ENCODE results near the gene CD180.

Gene CD180

DNA sequence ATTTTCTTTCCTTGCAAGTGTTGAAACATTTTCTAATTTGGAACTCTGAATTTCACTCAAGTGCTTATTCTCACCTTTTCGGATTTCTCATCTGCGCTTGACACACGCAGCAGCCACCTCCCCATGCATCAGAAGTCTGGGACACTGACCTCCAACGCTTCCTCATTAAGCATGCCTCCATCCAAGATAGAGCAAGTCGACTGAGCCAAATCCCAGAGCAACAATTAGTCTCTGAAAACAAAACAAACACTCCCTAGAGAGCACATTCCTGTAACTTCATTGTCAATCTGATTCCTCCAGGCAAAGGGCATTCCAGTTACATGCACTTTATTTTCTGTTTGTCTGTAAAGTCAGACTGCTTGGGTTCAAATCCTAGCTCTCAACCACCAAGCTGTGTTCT, 5.7 kb downstream of the CD180 start:
- TF ChIP-seq, protein P1, sequence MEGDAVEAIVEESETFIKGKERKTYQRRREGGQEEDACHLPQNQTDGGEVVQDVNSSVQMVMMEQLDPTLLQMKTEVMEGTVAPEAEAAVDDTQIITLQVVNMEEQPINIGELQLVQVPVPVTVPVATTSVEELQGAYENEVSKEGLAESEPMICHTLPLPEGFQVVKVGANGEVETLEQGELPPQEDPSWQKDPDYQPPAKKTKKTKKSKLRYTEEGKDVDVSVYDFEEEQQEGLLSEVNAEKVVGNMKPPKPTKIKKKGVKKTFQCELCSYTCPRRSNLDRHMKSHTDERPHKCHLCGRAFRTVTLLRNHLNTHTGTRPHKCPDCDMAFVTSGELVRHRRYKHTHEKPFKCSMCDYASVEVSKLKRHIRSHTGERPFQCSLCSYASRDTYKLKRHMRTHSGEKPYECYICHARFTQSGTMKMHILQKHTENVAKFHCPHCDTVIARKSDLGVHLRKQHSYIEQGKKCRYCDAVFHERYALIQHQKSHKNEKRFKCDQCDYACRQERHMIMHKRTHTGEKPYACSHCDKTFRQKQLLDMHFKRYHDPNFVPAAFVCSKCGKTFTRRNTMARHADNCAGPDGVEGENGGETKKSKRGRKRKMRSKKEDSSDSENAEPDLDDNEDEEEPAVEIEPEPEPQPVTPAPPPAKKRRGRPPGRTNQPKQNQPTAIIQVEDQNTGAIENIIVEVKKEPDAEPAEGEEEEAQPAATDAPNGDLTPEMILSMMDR (IDR thresholded peaks at IDR 0.05; ENCODE audit: low read depth, low read length): no peak
- no peak overlapping the region for H3K4me3 ChIP-seq (replicated peaks in 1 of 2; ENCODE audit: low read depth in 2 of 2, low read length in 2 of 2)
- peak in 1 of 2 donors; percentile 21 for DNase-seq (ENCODE audit: low read depth in 2 of 2)

DNA sequence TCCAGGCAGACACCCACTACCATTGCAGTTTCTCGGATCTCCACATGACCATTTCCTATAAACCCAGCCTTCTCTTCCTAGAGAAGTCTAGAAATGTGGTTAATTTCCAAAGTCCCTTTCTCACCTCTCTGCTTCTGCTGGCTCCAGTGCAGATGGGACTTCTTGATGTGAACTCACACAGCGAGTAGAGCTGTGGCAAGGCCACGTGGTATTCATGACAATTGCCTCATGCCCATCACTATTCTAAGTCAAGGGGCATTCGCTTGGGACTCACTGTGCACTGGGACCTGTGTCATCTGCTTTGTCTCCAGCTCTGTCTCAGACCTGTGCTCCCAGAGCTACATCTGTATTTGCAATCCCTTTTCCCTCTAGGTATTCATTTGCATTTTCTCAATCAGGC, 6.2 kb downstream of the CD180 start:
- TF ChIP-seq, protein P1 (IDR thresholded peaks at IDR 0.05; ENCODE audit: low read depth, low read length): no peak
- H3K4me3 ChIP-seq (replicated peaks in 1 of 2; ENCODE audit: low read depth in 2 of 2, low read length in 2 of 2): no peak overlapping the region
- no peak for DNase-seq (ENCODE audit: low read depth in 2 of 2)

DNA sequence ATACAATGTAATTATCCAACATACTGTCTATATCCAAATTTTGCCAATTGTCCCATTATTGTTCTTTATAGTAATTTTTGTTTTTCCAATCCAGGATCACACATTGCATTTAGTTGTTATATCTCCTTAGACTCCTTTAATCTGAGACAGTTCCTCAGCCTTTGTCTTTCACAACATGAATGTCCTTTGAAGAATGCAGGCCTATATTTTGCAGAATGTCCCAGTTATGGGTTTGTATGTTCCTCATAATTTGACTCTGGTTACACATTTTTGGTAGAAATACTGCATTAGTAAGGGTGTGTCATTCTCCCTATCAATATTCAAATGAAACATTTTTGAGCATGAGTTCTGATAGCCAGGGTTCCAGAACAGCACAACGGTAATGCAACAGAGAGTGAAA, 6.7 kb downstream of the CD180 start:
- no peak for DNase-seq (ENCODE audit: low read depth in 2 of 2)
- TF ChIP-seq, protein P1 (IDR thresholded peaks at IDR 0.05; ENCODE audit: low read depth, low read length): no peak
- H3K4me3 ChIP-seq (replicated peaks in 1 of 2; ENCODE audit: low read depth in 2 of 2, low read length in 2 of 2): no peak overlapping the region

DNA sequence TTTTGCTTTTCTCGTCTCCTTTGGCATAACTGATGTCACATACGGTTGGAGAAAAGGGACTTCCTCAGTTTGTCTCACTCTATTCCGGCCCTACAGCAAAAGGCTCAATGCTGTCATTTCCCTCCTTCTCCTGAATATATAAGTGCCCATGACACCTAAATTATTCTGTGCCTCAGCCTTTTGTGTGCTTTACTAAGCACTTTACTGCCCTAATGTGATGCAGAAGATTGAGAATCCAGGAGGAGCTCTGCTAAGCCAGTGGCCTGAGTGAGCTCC, 7.6 kb downstream of the CD180 start:
- TF ChIP-seq, protein P1 (IDR thresholded peaks at IDR 0.05; ENCODE audit: low read depth, low read length): no peak
- no peak for DNase-seq (ENCODE audit: low read depth in 2 of 2)
- no peak overlapping the region for H3K4me3 ChIP-seq (replicated peaks in 1 of 2; ENCODE audit: low read depth in 2 of 2, low read length in 2 of 2)

DNA sequence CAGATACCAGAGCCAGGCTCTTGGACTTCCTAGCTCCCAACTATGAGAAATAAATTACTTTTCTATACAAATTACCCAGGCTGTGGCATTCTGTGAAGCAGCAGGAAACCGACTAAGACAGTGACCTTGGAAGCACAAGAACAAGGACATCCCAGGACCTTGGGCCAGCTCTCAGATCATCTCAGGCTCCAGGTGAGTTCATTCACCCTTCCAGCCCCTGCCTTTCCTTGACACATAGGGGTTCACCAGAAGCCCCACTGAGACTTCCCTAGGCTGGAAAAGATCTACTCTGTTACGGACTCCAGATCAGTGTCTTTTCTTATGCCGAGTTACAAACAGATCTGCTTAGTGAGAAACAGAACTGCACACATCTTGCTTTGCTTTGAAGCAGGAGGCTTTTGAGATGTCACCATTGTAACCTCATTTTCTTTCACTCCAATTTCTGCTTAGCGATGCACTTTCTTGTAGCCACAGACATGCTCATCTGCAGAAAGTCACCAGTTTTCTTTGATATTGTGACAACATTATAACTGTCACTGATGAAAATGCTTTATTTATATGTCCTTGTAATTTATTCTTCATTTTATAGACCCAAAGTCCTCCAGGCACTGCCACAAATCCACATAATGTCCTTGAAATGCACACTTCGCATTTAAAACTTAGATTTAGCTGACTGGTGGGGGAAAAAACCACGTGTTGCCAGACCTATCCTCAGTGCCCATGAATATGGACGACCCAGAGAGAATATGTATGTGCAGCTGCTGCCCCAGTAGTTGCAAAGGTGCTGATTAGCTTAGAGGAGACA, 8.1 kb downstream of the CD180 start:
- TF ChIP-seq, protein P1 (IDR thresholded peaks at IDR 0.05; ENCODE audit: low read depth, low read length): no peak
- H3K4me3 ChIP-seq (replicated peaks in 1 of 2; ENCODE audit: low read depth in 2 of 2, low read length in 2 of 2): no peak overlapping the region
- DNase-seq (ENCODE audit: low read depth in 2 of 2): no peak

DNA sequence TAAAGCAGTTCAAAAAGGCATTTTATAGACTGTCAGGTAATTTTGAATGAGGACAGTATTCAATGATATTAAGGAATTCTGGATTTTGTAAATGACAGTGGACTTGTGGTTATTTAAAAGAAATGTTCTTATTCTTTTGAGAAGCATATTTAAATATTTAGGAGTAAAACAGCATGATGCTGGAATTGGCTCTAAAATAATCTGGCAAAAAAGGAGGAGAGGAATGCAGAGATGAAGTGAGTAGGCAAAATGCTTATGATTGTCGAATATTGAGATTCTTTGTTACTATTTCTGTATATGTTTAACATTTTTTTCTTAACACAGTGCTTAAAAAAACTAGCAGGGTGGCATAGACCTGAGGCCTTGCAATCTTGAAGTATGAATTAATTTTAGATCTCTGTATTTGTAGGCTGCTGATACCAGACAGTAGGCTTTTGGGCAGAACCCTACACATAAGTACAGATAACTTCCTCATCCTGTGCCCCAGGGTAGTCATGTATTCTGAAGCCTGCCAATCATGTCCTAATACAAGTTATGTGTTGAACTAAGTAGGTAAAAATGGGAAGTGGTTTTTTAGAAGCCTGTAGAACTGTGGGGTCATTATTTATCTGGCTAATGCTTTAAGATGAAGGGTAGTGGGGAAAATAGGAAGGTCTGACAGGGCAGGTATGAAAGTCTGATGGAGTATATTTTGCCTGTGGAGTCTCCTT, 9.4 kb downstream of the CD180 start:
- no peak overlapping the region for H3K4me3 ChIP-seq (replicated peaks in 1 of 2; ENCODE audit: low read depth in 2 of 2, low read length in 2 of 2)
- TF ChIP-seq, protein P1 (IDR thresholded peaks at IDR 0.05; ENCODE audit: low read depth, low read length): no peak

More for the DNA sequence above, 9.4 kb downstream of the CD180 start:
- DNase-seq (ENCODE audit: low read depth in 2 of 2): no peak

Data from cardiac fibroblast (primary cell).